NCI-H524 treated with DMSO at 0.1 percent for 48 hours (cell line): ENCODE results near the gene S100A14.

Experiments
- DNase-seq: peaks from one replicate; lab custom pipeline; 2025; lab: John Stamatoyannopoulos, UW

S100A14 gene

DNA sequence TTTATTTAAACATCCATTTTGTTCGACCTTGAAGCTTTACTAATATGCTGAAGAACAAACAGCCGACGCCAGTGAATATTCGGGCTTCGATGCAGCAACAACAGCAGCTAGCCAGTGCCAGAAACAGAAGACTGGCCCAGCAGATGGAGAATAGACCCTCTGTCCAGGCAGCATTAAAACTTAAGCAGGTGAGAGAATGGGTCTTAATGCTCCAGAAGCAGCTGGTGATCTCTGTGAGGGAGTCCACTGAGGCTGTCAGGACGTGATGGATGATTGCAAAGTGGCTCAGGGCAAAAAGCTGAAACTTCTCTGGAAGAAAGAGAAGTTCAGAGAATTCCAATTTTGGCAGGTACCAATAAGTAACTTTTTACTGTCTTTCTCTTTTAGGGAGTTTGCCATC is 22.1 kb upstream of the S100A14 start:
- DNase-seq = no peak

DNA sequence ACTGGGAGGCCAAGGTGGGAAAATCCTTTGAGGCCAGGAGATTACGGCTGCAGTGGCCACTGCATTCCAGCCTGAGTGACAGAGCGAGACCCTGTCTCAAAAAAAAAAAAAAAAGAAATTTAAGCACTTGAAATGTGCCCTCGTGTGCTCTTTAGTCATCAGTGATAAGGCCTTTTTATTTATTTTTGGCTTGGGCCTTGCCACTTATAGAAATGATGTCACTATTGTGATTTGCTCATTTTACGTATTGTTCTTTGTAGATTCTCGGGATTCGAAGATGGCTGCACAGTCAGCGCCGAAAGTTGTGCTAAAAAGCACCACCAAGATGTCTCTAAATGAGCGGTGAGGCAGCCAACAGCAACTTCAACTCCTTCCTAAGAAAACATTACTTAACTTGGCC is 20.2 kb upstream of the S100A14 start:
- DNase-seq = no peak

DNA sequence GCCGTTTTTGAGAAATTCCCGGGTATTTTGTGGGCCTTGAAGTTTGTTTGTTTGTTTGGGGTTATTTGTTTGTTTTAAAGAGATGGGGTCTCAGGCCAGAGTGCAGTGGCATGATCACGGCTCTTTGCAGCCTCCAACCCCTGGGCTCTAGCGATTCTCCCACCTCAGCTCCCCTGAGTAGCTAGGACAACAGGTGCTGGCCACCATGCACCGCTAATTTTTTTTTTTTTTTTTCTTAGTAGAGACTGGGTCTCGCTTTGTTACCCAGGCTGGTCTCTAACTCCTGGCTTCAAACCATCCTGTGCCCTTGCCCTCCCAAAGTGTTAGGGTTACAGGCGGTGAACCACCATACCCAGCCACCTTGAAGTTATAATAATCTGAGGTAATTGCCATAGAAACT is 19.7 kb upstream of the S100A14 start:
- DNase-seq = no peak

DNA sequence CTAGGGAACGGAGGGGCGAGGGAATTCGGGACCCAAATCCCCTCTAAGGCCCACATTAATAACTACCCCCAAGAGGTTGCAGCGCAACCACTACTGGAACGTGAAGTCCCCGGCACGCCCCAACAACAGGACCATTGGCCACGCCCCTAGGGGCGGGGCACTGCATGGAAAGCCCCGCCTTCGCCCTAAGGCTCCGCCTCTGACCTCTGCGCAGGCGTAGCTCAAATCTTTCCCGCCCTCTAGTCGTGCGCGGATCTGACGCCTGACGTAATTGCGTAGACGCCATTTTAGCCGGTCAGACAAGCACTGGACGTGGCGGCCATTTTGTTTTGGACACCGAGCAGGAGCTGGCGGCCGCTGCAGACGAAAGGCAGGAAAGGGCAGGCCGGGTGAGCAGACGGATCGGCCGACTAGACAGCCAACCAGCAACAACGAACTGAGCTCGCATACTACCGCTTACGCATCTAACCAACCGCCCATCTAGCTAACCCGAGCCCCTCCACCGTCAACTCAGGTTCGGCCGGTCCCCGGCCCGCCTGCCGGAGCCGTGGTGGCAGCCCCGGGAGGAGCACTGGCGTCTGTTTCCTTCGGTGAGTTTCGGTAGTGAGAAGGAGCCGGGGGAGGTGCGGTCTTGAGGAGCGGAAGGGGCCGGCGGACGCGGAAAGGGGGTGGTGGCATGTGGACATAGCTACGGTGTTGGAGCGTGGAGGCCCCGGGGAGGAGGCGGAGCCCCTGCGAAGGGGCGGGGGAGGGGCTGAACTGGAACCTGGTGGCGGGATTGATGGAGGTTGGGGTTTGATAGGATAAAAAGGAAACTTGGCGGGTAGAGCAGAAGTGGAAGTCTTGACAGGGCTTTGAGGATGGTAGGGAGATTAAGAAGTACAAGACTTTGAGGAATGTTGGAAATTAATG is 17.9 kb upstream of the S100A14 start, which contains the start of gene CHTOP:
TSS of gene CHTOP (plus strand) at position 313 of the 912 bp plus-strand sequence. CDS start 2,523 bp downstream, outside the sequence.
- peak; percentile 57 for DNase-seq

DNA sequence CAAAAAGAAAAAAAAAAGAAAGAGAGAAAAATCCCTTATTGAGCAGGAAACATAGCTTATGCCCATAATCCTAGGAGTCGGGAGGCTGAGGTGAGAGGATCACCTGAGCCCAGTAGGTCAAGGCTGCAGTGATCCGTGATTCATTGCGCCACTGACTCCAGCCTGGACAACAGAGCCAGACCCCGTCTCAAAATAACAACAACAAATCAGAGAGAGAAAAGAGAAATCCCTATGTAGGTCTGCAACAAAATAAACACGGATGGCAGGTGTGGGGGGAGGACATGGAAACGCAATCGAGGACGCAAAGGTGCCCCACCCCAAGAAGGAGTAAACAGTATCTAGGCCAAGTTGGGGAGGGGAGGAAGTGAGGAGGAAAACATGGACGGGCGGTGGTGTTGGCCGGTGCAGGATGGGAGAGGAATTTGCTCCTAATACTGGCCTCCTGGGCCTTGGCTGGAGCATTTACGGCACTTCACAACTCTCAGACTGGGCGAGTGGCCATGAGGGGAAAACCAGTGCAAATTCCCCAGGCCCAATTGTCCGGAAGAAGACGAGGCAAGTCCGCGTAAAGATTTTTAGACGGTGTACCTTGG is 17.1 kb upstream of the S100A14 start:
- no peak for DNase-seq

DNA sequence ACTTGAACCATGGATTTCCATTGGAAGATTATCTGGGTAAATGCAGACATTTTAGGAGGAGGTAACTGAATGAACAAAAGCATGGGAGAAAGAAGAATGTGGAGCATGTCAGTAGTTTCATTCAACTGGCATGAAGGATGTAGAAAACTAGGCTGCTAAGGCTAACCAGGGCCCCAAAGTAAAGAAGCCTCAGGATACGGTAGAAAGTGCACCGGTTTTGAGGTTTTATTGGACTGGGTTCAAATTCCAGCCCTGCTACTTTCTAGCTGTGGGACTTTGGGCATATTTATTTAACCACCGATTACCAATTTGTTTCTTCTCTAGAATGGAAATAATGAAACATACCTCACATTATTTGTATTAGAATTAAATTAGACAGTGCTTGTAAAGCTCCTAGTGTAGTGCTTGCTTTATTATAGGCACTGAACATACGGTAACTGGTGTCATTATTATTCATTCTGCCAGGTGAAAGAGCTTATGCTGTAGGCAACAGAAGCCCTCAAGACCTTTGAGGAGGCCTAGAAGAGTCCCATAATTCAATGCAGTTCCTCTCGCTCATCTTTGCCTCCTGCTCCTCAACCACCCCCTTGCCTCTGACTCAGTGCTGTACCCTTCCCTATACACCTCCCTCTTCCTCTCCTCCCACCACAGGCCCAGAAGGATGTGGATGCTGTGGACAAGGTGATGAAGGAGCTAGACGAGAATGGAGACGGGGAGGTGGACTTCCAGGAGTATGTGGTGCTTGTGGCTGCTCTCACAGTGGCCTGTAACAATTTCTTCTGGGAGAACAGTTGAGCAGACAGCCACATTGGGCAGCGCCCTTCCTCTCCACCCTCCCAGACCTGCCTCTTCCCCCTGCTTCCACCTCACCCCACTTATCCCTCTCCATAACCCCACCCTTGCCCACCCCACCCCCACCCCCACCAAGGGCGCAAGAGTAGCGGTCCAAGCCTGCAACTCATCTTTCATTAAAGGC is 15.2 kb upstream of the S100A14 start:
- no peak for DNase-seq

DNA sequence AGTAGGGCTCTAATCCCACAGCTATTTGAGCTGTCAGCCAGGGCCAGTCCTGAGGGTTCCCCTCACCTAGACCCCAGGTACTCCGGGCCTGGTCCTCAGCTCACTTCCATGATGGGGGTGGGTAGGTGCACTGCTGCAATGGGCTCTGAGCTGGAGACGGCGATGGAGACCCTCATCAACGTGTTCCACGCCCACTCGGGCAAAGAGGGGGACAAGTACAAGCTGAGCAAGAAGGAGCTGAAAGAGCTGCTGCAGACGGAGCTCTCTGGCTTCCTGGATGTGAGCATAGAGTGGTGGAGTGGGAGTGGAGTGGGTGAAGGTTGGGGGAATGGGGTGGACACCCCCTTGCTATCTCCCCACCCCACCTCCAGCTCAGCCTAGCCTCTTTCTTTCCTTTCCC is 14.3 kb upstream of the S100A14 start:
- no peak for DNase-seq

DNA sequence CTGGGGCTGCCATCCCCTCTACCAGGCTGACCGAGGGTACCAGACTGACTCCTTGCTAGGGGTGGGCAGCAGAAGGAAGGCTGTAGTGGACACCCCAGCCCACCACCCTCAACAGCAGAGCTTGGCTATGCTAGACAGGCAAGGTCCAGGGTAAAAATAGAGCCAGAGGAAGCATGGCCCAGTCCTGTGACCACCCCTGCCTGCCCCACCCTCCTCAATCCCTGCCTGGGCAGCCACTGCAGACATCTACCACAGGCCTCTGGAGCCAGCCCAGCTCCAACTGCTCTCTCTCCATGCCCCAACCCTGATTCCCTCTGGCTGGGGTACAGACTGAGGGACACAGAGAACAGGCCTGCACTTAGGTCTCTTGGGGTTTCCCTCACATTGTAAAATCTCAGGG is 13.8 kb upstream of the S100A14 start:
- no peak for DNase-seq

DNA sequence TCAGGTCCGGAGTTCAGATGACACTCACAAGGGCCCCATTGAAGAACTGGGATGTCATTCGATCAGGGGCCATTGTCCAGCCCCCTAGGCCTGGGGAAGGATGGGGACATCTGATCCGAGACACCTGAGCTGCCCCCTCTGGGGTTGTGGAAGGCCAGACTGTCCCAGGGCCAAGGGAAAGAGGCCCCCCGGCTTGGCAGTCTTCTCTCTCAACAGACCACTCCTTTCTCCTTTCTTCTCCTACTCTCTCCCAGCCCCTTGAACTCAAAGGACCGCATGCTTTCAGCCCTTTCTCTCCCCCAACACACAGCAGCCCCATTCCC is 13.2 kb upstream of the S100A14 start:
- no peak for DNase-seq

DNA sequence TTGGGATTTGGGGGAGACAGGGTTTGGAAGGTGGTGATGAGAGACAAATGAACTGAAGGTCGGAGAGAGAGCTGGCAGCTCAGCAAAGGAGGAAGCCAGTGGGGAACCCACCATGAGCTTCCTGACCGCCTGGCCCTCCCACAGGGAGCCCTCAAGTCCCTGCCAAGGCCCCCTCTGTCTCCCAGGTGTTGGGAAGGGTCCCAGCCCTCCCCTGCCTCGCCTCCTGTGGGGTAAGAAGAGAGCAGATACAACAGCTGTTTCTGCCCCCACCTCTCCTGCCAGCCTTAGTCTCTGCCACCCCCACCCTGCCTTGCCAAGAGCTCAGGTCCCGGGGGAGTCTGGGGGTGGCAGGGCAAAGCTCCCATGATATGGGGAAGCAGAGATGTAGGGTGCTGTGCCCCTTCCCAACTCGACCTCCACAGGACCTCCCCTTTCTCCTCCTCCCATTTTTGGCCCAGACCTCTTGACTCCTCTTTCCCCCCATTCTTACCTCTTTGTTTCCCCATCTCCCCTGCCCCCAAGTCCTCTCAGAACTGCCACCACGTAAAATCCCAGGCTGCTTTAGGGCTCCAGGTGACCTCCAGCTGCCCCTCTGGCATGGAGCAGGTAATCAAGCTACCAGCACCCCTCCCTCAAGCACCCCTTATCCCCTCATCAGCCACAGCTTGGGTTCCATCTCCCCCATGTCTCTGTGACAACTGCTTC is 12.7 kb upstream of the S100A14 start:
- no peak for DNase-seq

DNA sequence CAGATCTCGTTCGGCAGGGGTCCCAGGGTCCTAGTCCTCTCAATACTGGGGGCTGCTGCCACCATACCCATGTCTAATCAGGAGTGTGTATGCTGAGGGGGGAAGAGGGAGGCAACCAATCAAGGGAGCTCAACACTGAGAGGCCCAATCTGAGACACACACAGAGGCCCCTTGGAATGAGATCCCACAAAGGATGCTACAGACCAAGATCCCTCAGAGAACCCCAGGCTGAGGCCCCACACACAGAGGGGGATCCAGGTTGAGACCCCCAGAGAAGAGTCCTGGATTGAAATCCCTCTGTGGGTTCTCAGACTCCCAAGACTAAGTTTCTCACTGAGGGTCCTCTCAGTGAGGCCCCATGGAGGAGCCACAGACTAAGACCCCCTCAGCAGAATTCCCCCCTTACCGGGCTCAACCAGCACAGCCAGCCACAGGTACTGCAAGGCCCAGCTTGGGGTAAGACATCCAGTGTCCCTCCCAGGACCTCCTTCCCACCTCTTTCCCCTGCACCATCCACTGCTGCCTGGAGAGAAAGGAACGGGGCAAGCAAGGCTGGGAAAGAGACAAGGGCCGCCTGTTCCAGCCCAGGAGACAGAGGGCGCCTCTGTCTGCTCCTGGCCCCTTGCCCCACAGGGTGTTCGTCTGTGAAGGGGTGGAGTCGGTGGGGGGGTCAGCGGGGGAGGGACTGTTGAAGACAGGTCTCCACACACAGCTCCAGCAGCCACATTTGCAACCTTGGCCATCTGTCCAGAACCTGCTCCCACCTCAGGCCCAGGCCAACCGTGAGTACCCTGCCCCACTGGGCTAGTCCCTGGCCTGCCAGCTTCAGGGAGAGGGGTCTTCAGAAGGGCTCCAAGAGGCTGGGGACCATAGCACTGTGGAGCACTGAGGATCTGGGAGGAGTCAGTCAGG is 11.8 kb upstream of the S100A14 start, which contains the start of gene S100A1:
TSS of gene S100A1 (plus strand) at position 720 of the 912 bp plus-strand sequence. CDS start 2,088 bp downstream, outside the sequence.
- no peak for DNase-seq

DNA sequence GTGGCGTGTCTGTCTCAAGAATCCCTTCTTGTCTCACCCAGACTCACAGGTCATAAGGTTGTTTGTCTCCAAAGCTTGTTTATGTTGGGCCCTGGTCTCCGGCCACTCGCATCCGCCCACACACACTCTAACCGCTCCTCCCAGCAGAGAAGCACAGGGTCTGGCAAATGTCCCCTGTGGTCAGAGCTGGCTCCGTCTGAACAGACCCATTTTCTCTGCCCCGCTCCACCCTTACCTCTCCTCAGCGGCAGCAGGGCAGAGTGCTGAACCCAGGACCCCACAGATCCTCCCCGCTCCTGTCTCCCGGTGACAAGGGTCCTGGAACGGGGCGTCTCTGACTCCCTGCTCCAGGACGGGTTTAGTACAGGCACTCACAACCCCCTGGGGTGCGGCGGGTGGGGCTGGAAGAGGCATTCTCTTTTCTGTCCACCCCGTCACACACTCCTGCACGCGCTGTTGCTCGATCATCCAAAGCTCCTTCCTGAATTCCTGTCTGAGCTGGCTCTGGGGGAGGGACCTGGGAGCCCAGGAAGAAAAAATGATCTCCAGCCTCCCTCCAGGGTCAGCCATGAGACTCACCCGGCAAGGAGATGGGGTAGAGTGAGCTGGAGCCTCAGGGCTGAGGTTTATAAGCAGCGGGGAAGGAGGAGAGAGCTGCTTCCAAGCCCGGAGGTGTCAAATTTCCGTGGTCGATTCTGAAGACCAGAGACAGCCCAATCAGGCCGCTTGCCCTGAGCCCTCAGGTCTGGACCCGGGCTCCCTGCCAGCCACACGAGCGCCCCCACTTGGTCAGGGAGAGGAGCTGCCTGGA is 11.0 kb upstream of the S100A14 start, which contains the start of gene S100A13:
TSS of gene S100A13 (minus strand) at position 602 of the 811 bp plus-strand sequence. CDS start 1,033 bp downstream, outside the sequence.
- peak; percentile 11 for DNase-seq

DNA sequence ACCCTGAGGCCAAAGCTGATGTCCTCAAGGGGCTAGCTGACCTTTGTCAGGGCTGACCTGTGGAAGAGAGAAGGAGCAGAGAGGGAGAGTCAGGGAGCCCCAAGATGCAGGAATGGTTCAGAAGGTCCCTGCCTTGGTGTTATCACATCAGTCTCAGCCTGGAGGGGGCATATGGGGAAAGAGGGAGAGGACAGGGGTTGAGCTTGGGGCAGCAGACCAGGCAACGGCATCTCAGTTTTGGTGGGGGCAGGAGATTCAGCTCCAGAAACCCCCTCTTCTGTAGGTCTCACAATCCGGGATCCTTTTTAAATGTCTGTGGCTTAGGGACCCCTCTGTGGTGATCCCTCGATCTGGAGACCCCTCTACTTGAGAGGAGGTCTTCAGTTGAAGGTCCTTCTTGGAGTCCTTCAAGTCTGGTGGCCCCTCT is 10.4 kb upstream of the S100A14 start:
- no peak for DNase-seq

DNA sequence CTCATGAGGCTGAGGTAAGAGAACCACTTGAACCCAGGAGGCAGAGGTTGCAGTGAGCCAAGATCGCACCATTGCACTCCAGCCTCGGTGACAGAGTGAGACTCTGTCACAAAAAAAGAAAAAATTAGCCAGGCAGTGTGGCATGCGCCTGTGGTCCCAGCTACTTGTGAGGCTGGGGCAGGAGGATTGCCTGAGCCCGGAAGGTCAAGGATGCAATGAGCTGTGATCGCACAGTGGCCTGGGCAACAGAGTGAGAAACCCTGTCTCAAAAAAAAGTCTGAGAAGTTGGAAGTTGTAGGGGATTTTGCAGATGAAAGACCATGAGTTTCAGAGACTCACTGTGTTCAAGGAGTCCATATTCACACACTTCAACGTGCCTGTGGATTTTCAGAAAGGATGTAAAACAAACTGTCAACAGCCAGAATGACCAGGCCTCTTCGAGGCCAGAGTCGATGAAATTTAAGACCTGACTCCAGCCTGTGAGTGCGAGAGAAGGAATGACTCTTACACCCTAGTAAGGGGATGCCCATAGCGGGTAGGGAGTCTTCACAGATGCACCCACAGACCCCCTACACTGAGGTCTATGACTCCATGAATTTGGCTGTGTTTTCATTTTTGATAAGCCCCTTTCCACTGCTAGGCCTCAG is 9.0 kb upstream of the S100A14 start:
- DNase-seq = no peak

DNA sequence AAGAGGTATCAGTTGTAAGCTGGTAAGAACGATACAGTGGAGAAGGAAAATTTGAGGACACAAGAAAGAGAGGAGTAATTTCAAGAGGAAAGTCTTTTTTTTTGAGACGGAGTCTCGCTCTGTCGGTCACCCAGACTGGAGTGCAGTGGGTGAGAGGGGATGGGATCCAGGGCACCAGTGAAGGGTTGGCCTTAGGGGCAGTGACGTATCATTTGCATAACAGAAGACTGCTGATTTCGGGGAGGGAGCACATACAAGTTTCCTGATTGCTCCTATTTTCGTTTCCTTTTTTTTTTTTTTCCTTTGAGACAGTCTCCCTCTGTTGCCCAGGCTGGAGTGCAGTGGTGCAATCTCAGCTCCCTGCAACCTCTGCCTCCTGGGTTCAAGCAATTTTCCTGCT is 7.0 kb upstream of the S100A14 start:
- no peak for DNase-seq

DNA sequence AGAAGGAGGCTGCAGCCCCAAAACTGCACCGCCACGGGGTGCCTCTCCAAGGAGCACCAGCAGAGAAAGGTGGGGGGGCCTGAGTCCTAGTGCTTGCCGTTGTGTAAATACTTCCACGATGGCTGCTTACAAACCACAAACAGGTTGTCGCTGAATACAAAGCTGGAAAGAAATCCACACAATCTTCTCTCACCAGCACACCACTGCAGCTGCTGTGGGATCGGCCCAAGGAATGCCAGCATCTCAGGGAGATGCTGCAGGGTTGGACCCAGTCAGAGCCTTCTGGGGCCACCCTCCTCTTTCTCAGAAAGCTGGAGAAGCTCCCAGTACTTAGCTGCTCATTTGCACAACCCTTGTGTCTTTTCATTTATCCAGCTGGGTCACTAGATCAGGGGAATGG is 3.0 kb upstream of the S100A14 start:
- DNase-seq = no peak

DNA sequence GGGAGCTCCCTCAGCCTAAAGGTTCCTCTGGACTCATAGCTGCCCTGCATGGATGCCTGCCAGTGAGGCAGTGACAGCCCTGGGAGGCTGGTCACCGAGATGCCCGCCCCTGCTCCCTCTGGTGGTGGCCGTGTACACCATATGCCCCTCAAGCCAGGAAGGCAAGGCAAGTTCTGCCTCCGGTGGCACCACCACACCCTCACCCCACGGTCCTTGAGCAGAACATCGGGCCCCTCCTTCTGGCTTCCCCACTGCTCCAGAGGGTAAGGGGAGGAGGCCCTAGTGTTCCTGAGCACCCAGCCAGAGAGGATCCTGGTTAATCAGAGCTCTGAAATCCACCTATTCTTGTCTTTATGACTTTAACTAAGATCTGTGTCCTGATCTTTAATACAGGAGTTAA is 1.5 kb upstream of the S100A14 start:
- DNase-seq = peak; percentile 5

DNA sequence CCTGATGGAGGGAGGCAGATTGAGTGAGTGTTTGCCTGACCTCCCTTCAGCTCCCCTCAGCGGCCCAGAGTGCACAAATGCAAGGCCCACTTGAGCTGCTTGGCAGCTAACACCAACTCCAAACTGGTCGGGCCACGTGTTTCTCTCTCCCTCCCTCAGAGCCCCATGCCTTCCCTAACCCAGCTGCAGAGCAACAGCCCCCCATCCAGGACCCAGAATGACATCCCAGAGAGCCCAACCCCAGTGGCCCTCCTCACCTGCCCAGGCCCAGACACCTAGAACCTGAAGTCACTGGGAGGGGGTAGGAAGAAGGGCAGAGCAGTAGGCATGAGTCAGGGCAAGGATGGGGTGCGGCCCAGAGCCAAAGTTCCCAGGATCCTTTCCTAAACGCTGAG is 789 bp upstream of the S100A14 start:
- no peak for DNase-seq

DNA sequence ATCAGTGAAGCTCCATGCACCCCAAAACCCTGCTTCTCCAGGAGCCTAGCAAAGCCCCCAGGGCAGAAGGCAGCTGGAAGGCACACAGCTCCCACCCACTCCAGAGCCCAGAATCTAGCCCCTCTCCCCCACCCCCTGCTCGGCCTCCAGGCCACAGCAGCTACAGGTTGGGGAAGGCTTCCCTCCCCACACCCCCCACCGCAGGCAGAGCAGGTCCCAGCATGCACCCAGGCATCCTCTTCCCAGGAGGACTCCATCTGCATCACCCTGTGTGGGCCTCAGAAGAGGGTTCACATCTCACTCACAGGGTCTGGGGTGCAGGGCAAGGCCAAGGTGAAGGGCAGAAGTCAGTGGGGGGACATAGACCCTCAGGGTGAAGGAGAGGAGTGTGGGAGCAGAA is 719 bp downstream of the S100A14 start:
- DNase-seq = no peak
